Gastroesophageal sphincter (tissue), 4 donors: ENCODE measurements around the gene ERFL. TPM values are rescaled to one million over a fixed set of nuclear protein-coding genes. Genes with fewer than 3 reads are reported as not detected.

Experiments
- ATAC-seq: fragments of 150-250 bp; one replicate; pipeline ENCODE4 v1.9.1; 2016; ENCODE audit warnings: mild to moderate bottlenecking, moderate library complexity
- H3K27ac ChIP-seq, 4 donors: fragments of 200-600 bp; sonication (generic) in 3 of 4; 1 replicate in 3 of 4; 2 replicates in 1 of 4; pipeline ENCODE4 v1.5.1; 2016 to 2019
- H3K27me3 ChIP-seq: fragments of 200-600 bp; sonication (generic); one replicate; pipeline ENCODE4 v1.5.1; 2019
- H3K36me3 ChIP-seq, 2 donors: fragments of 200-600 bp; sonication (generic); one replicate each; pipeline ENCODE4 v1.5.1; 2019; ENCODE audit warnings: control low read depth in 1 of 2
- H3K4me1 ChIP-seq, 3 donors: fragments of 200-600 bp; sonication (generic); 1 replicate in 2 of 3; 2 replicates in 1 of 3; pipeline ENCODE4 v1.5.1; 2016 to 2019; ENCODE audit warnings: control low read depth in 2 of 3
- H3K4me3 ChIP-seq, 2 donors: fragments of 200-600 bp; sonication (generic); one replicate each; pipeline ENCODE4 v1.5.1; 2019; ENCODE audit warnings: mild to moderate bottlenecking in 1 of 2, moderate library complexity in 1 of 2
- H3K9me3 ChIP-seq, 3 donors: fragments of 200-600 bp; sonication (generic); one replicate each; pipeline ENCODE4 v1.5.1; 2017 to 2019; ENCODE audit warnings: control low read depth in 2 of 3
- CTCF ChIP-seq, 4 experiments: fragments of 200-600 bp in 2 of 4; fragments of 450-650 bp in 2 of 4; sonication (generic) in 1 of 4; IDR thresholded peaks; one replicate each; pipeline ENCODE4 v1.5.1; 2017 to 2019; ENCODE audit warnings: antibody characterized with exemption in 4 of 4, mild to moderate bottlenecking in 2 of 4, moderate library complexity in 2 of 4
- EP300 ChIP-seq: sonication (generic); formaldehyde crosslinking; IDR thresholded peaks from one replicate; pipeline ENCODE4 v1.6.1; 2017; ENCODE audit warnings: antibody characterized with exemption, mild to moderate bottlenecking
- POLR2A ChIP-seq, 2 donors: fragments of 450-650 bp; IDR thresholded peaks; one replicate each; pipeline ENCODE4 v1.6.1; 2017; ENCODE audit warnings: antibody characterized with exemption in 2 of 2, mild to moderate bottlenecking in 2 of 2, moderate library complexity in 1 of 2
- POLR2AphosphoS5 ChIP-seq: sonication (generic); formaldehyde crosslinking; IDR thresholded peaks from one replicate; pipeline ENCODE4 v1.6.1; 2017; ENCODE audit warnings: antibody characterized with exemption
- WGBS, 2 donors: methylation state at CpG; one replicate each; pipeline ENCODE4 v1.1.5; 2018; ENCODE audit warnings: low coverage in 1 of 2; 5-methylcytosine and 5-hydroxymethylcytosine counted together
- total RNA-seq, 4 donors: library from RNA; depleted of rRNA; stranded (reverse); fragments of >200 nt; gene quantifications; one replicate each; pipeline ENCODE4 v1.1.0, GENCODE V29; 2016

ERFL gene
- total RNA-seq, 4 donors from 2014 or later, result not detected

- no peak for ATAC-seq
- no CpG with 5 or more reads among the region's 5 CpGs for WGBS, 2 donors
- no peak overlapping the region for H3K4me3 ChIP-seq
- peaks cover 4 to 83% (median 20%) of the 10 kb centered on the region in 3 donors for H3K4me1 ChIP-seq
- no peak for TF ChIP-seq CTCF (IDR thresholded peaks at IDR 0.05)
- no peak for TF ChIP-seq EP300
- no peak for TF ChIP-seq POLR2AphosphoS5
- no peak for TF ChIP-seq POLR2A (IDR thresholded peaks at IDR 0.05)
- H3K9me3 ChIP-seq, result no peaks in the 10 kb centered on the region
- no peak overlapping the region for H3K27ac ChIP-seq
- H3K36me3 ChIP-seq, result peaks cover 0 to 82% of the 10 kb centered on the region in 2 donors
- H3K27me3 ChIP-seq, result no peaks in the 10 kb centered on the region
Measured at GRCh38 chr19:41864374-41864773, 63.9 kb downstream of the ERFL start.

GRCh38 chr19:41863209-41863931 is 64.9 kb downstream of the ERFL start:
- no peak overlapping the region for H3K27ac ChIP-seq
- TF ChIP-seq POLR2AphosphoS5 (no peak), CTCF (IDR thresholded peaks at IDR 0.05) (no peak), EP300 (no peak), POLR2A (IDR thresholded peaks at IDR 0.05) (no peak)
- H3K9me3 ChIP-seq, result no peaks in the 10 kb centered on the region
- peaks cover 4 to 80% (median 20%) of the 10 kb centered on the region in 3 donors for H3K4me1 ChIP-seq
- 74 to 82% methylated on average over 5 to 7 of the region's 11 CpGs for WGBS, 2 donors
- ATAC-seq, result no peak
- H3K36me3 ChIP-seq, result peaks cover 0 to 72% of the 10 kb centered on the region in 2 donors
- H3K4me3 ChIP-seq, result no peak overlapping the region
- no peaks in the 10 kb centered on the region for H3K27me3 ChIP-seq

- H3K4me3 ChIP-seq, result no peak overlapping the region
- no peak overlapping the region for H3K27ac ChIP-seq
- H3K27me3 ChIP-seq, result no peaks in the 10 kb centered on the region
- peaks cover 4 to 74% (median 20%) of the 10 kb centered on the region in 3 donors for H3K4me1 ChIP-seq
- H3K9me3 ChIP-seq, result no peaks in the 10 kb centered on the region
- WGBS, 2 donors, result 67% methylated on average over 1 to 2 of the region's 2 CpGs
- TF ChIP-seq EP300 (no peak), POLR2AphosphoS5 (no peak), POLR2A (IDR thresholded peaks at IDR 0.05) (no peak), CTCF (IDR thresholded peaks at IDR 0.05) (no peak)
- H3K36me3 ChIP-seq, result peaks cover 0 to 65% of the 10 kb centered on the region in 2 donors
- no peak for ATAC-seq
Measured at GRCh38 chr19:41862445-41862986, 65.7 kb downstream of the ERFL start.

GRCh38 chr19:41861846-41862245 is 66.4 kb downstream of the ERFL start:
- no peaks in the 10 kb centered on the region for H3K27me3 ChIP-seq

More at GRCh38 chr19:41861846-41862245, 66.4 kb downstream of the ERFL start:
- Histone ChIP-seq H3K4me1 (peaks cover 4 to 68% (median 20%) of the 10 kb centered on the region in 3 donors), H3K27ac (no peak overlapping the region), H3K4me3 (no peak overlapping the region), H3K36me3 (peaks cover 0 to 58% of the 10 kb centered on the region in 2 donors), H3K9me3 (no peaks in the 10 kb centered on the region)
- ATAC-seq, result no peak
- WGBS, 2 donors, result 69 to 82% methylated on average over 4 to 5 of the region's 9 CpGs
- TF ChIP-seq POLR2A (IDR thresholded peaks at IDR 0.05) (no peak), EP300 (no peak), POLR2AphosphoS5 (no peak), CTCF (IDR thresholded peaks at IDR 0.05) (no peak)
